Measurements from ENCODE around the gene PEX6. TPM values are rescaled to one million over a fixed set of nuclear protein-coding genes. Genes with fewer than 3 reads are reported as not detected.

Gene PEX6
- total RNA-seq, 4 donors from 2014 or later = 17.2 to 50.0 (median 33.2) TPM

DNA sequence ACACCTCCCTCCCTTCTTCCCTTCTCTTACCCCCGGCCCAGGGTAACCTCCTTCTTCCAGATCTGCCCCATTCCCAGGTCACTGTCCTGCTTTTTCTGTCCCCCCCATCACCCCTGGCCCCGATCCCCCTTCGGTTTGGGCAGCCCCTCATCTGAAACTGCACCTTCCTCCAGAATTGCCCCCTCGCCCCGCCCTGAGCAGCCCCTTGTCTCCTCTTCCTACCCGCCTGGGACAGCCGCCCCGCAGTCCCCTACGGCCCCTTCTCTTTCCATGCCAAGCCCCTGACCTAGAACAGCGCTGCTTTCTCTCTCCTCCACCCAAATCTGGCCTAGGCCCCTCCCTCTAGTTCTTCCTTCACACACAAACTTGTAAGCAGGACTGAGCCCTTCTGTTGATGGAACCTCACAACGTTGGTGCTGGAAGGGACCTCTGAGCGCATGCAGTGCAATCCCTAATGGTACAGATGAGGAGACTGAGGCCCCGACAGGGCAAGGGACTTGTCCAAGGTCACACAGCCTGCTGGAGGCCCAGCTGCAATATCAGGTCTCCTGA lies 6.0 kb upstream of the PEX6 start:
- H3K4me1 ChIP-seq = peaks cover 22 to 49% (median 41%) of the 10 kb centered on the region in 4 donors
- intact Hi-C loops (cut with DNase I; ENCODE audit: low total_unique reads) = loop anchor here (1.0 kb wide), 1 partner anchor 56 kb away; the partner anchor contains the start of gene CNPY3

GRCh38 chr6:42984001-42984923 lies 5.3 kb upstream of the PEX6 start, which contains the start of gene PPP2R5D:
TSS of gene PPP2R5D (plus strand) at chr6:42984570. CDS start at chr6:42984678, 108 bp downstream.
- 0 to 1% methylated on average over 14 to 52 of the region's 59 CpGs for WGBS, 2 donors (ENCODE audit: low coverage in 1 of 2)
- TF ChIP-seq POLR2A (IDR thresholded peaks at IDR 0.05) (peak; percentile 84), POLR2AphosphoS5 (IDR thresholded peaks at IDR 0.05) (peak; percentile 92 to 96 (median 93)), EP300 (IDR thresholded peaks at IDR 0.05; ENCODE audit: low read depth) (no peak)
- TF ChIP-seq, protein P1, sequence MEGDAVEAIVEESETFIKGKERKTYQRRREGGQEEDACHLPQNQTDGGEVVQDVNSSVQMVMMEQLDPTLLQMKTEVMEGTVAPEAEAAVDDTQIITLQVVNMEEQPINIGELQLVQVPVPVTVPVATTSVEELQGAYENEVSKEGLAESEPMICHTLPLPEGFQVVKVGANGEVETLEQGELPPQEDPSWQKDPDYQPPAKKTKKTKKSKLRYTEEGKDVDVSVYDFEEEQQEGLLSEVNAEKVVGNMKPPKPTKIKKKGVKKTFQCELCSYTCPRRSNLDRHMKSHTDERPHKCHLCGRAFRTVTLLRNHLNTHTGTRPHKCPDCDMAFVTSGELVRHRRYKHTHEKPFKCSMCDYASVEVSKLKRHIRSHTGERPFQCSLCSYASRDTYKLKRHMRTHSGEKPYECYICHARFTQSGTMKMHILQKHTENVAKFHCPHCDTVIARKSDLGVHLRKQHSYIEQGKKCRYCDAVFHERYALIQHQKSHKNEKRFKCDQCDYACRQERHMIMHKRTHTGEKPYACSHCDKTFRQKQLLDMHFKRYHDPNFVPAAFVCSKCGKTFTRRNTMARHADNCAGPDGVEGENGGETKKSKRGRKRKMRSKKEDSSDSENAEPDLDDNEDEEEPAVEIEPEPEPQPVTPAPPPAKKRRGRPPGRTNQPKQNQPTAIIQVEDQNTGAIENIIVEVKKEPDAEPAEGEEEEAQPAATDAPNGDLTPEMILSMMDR (IDR thresholded peaks at IDR 0.05) = peak in 2 of 5 experiments; percentile 27 to 29
- Histone ChIP-seq H3K27ac (peak within 1 kb of the TSS; percentile 89 to 96 (median 94)), H3K9me3 (no peaks in the 10 kb centered on the region), H3K4me1 (peaks cover 28 to 49% (median 42%) of the 10 kb centered on the region in 4 donors), H3K27me3 (no peaks in the 10 kb centered on the region), H3K4me3 (peak within 1 kb of the TSS; percentile 89 to 97 (median 94)), H3K36me3 (no peaks in the 10 kb centered on the region)
- DNase-seq = peak; percentile 98
- in situ Hi-C loops (cut with MboI; ENCODE audit: low pct_ligation_motif_present in 1 of 4, low pct_unique_long_range_greater_than_20kb in 1 of 4, low sequenced_read_pairs in 3 of 4) (no loop called here), intact Hi-C loops (cut with DNase I; ENCODE audit: low total_unique reads) (loop anchor here (1.0 kb wide), 1 partner anchor 55 kb away; the partner anchor contains the start of gene CNPY3)

More for the DNA sequence above, 6.0 kb upstream of the PEX6 start:
- Histone ChIP-seq H3K36me3 (no peaks in the 10 kb centered on the region), H3K27ac (peak overlapping the region; percentile 89 to 96 (median 94)), H3K4me3 (peak overlapping the region; percentile 89 to 97 (median 94)), H3K27me3 (no peaks in the 10 kb centered on the region), H3K9me3 (no peaks in the 10 kb centered on the region)
- no peak for DNase-seq
- in situ Hi-C loops (cut with MboI; ENCODE audit: low pct_ligation_motif_present in 1 of 4, low pct_unique_long_range_greater_than_20kb in 1 of 4, low sequenced_read_pairs in 3 of 4) = no loop called here
- WGBS, 2 donors (ENCODE audit: low coverage in 1 of 2) = 9 to 20% methylated on average over 1 to 13 of the region's 13 CpGs
- TF ChIP-seq, protein P1 (IDR thresholded peaks at IDR 0.05) = no peak
- TF ChIP-seq POLR2A (IDR thresholded peaks at IDR 0.05) (no peak), EP300 (IDR thresholded peaks at IDR 0.05; ENCODE audit: low read depth) (no peak), POLR2AphosphoS5 (IDR thresholded peaks at IDR 0.05) (no peak)

DNA sequence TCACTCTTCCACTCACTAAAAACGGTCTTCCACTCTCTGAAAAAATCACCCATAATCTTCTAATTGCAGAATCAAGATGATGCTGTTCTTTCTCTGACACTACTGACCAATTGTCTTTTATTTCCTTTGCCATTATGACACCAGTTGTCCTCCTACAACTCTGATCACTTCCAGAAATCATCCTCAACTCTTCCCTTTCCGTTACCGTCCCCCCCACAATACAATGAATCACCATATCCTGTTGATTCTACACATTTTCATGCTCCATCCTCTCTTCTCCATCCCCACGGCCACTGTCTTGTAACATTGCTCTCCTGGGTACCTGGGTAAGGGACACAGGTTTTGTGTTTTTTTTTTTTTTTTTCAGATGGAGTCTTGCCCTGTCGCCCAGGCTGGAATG lies 2.9 kb upstream of the PEX6 start:
- TF ChIP-seq, protein P1 (IDR thresholded peaks at IDR 0.05) = no peak
- TF ChIP-seq POLR2A (IDR thresholded peaks at IDR 0.05) = no peak
- no peak for TF ChIP-seq EP300 (IDR thresholded peaks at IDR 0.05; ENCODE audit: low read depth)
- no peak for TF ChIP-seq POLR2AphosphoS5 (IDR thresholded peaks at IDR 0.05)
- Histone ChIP-seq H3K9me3 (no peaks in the 10 kb centered on the region), H3K27me3 (no peaks in the 10 kb centered on the region), H3K4me3 (no peak overlapping the region), H3K27ac (no peak overlapping the region), H3K36me3 (no peaks in the 10 kb centered on the region), H3K4me1 (peaks cover 28 to 50% (median 39%) of the 10 kb centered on the region in 4 donors)
- 84% methylated on average over 5 of the region's 5 CpGs for WGBS, 2 donors (ENCODE audit: low coverage in 1 of 2)
- DNase-seq = no peak
- intact Hi-C loops (cut with DNase I; ENCODE audit: low total_unique reads) = no loop called here
- in situ Hi-C loops (cut with MboI; ENCODE audit: low pct_ligation_motif_present in 1 of 4, low pct_unique_long_range_greater_than_20kb in 1 of 4, low sequenced_read_pairs in 3 of 4) = no loop called here
